Ramos (cell line): ENCODE data around the gene SERTAD1.
"Not testable (repeated sequence)": the region's sequence is repeated elsewhere in the genome, so short reads cannot be mapped to it uniquely, and the experiment has no call there.

Experiments used
- in situ Hi-C: fragments of 300-500 bp; cut with MboI; formaldehyde crosslinking; loops from one replicate; pipeline ENCODE4 v1.14.3; 2022; ENCODE audit warnings: low sequenced_read_pairs; ENCODE audit not compliant: unreplicated experiment

SERTAD1 gene

DNA sequence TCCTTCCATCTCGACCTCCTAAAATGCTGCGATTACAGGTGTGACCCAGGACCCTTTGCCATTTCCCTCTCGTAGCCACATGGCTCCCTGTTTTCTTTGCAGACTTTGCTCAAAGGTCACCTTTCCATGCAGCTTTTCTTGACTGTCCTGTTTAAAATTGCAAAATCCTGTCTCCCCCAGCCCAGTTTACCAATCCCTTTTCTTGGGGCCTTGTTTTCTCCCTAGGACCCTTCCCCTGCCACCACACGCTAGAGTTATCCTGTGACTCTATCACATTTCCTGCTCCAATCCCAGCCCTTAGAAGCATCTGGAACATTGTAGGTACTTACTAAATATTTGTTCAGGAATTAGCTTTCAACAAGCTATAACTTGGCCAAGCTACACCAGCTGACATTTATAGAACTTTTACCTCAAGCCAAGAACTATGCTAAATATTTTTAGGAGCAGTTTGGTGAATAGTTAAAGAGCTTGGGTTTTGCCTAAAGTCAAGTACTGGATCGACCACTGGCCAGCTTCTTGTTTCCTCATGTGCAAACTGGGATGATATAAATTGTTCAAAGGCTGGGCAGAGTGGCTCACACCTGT, 27.5 kb upstream of the SERTAD1 start:
- in situ Hi-C loops, result no loop called here

DNA sequence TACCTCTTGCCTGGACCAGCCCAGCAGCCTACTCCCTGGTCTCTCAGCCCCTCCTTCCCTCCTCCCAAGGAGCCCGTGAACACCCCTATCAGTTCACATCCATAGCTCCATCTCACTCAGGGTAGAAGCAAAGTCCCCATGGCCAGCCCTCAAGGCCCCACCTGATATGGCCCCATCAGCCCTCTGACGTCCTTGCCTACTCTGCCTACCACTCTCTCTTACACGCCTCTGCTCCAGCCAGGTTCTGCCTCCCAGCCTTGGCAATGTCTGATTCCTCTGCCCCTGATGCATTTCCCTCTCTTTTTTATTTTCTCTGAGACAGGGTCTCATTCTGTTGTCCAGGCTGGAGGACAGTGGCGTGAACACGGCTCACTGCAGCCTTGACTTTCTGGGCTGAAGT, 26.2 kb upstream of the SERTAD1 start:
- in situ Hi-C loops, result no loop called here

DNA sequence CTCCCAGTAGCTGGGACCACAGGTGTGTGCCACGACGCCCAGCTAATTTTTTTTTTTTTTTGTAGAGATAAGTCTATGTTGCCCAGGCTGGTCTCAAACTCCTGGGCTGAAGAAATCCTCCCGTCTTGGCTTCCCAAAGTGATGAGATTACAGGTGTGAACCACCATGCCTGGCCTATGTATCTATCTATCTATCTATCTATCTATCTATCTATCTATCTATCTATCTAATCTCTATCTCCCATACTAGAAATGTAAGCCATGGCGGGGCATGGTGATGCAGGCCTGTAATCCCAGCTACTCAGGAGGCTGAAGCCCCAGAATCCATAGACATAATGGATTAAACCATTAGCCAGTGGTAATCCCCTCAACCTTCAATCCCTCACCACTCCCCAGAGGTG, 24.9 kb upstream of the SERTAD1 start:
- in situ Hi-C loops, result no loop called here

GRCh38 chr19:40449506-40449905, 23.7 kb upstream of the SERTAD1 start:
- in situ Hi-C loops, result no loop called here

DNA sequence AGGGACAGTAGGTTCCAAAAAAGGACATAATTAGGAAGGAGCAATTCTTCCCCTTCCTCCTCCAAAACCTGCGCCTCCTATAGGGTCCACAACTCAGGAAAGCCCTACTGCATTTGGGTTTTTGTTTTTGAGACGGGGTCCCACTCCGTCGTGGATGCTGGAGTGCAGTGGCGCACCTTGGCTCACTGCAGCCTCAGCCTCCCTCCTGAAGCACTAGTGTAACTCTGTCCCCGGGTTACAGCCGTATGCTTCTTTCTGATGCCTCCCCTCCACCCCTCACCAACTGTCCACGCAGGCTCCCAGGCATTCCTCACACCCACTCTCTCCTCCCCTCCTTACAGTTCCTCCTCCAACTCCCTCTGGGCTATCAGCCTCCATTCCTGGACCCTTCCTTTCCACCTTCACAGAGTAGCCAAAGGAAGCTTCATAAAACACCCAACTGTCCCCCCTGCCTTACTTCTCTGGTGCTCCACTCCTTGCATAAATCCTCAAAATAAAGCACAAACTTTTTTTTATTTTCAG, 20.5 kb upstream of the SERTAD1 start:
- in situ Hi-C loops, result no loop called here

DNA sequence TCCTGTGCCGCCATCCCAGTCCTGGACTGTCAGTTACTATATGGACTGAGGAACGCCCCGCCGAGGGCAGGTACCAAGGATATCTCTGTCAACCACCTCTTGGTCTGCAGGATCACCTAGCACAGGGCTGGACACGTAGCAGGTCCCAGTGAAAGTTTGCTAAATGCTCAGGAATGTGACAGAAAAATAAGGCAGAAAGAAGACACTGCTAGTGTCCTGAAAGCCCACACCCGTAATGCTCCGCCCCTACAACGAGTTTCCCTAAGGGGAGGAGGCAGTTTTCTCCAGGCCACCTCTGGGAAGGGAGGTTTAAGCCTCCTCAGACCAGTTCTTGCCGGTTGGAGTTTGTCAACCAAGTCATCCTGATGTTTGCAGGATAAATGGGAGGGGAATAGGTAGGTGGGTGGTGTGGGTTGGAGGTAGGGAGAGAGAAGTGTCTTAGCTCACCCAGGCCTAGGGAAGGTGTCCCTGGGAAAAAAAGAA, 20.0 kb upstream of the SERTAD1 start:
- in situ Hi-C loops, result no loop called here

GRCh38 chr19:40444825-40445312, 19.1 kb upstream of the SERTAD1 start:
- in situ Hi-C loops, result no loop called here

- in situ Hi-C loops, result no loop called here
Measured at GRCh38 chr19:40444000-40444824, 18.4 kb upstream of the SERTAD1 start, which contains the start of gene SERTAD3. Gene SERTAD3 (minus strand): TSS chr19:40444335. CDS start chr19:40442080, 2,255 bp downstream.

- in situ Hi-C loops, result no loop called here
Measured at GRCh38 chr19:40443131-40443999, 17.6 kb upstream of the SERTAD1 start.

GRCh38 chr19:40442328-40443130, 16.7 kb upstream of the SERTAD1 start:
- in situ Hi-C loops, result no loop called here

DNA sequence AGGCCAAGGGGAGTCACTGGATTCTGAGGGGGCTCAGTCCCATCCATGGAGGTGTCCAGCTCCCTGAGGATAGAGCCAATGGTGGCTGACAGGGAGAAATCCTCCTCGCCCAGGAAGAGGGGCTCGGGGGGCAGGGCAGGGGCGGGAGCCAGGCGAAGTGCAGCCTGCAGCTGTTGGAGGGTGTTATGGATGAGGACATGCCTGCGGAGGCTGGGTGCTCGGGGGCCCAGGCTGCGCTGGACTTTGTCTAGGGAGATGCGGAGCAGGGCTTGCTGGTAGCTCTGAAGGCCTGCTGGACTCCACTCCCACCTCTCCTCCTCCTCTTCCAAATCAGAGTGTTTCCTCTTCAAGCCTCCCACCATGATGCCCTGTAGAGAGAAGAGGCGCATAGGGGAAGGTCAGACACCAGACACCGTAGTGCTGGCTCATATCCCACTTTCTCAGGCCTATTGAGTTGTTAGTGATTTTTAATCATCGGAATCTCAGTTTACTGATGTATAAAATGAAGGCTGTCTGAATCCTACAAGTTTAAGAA, 16.0 kb upstream of the SERTAD1 start:
- in situ Hi-C loops, result no loop called here

DNA sequence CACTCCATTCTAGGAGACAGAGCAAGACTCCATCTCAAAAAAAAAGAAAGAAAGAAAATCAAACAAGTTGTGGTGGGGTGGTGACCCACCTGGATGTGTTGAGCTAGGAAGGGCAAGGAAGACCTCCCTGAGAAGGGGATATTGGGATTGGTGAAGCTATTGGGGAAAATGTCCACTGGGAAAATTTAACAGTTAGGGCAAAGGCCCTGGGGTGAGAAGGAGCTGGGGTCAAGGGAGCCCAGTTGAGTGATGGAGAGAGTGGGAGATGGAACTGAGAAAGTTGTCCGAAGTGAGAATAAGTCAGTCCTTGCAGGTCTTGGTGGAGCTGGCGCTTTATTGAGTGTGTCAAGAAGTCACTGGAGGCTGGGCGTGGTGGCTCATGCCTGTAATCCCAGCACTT, 12.5 kb upstream of the SERTAD1 start:
- in situ Hi-C loops, result no loop called here

DNA sequence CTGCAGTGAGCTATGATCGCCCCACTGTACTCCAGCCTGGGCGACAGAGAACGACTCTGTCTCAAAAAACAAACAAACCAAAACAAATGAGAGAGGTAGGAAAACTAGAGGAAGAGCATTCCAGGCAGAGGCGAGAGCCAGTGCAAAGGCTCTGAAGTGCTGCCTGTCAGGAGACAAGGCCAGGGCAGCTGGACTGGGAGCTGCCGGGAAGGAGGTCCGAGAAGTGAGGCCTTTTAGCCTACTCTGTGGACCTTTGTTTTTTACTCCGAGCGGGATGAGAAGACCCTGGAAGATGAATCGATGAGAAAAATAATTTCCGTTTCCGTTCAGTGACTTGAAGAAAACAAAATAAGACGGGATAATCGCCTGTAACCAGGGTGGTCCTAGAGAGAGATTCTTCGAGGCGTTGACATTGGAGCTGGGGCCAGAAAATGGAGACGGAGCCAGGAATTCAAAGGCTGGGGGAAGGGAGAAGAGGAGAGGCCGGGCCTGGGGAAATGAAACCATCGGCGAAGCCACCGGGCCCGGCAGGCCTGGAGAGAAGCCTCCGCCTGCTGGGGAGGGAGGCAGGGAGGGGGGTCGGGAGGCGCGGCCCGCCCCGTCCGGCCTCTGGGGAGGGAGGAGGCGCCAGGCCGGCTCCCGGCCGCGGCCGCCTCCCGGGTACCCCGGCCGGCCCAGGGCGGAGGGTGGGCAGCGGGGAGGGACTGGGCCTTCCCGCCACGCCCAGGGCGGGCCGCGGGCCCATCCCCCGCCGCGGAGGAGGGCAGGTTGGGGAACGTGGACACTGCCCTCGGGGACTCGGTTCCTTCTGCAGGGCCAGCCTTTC, 7.8 kb upstream of the SERTAD1 start:
- in situ Hi-C loops, result no loop called here

DNA sequence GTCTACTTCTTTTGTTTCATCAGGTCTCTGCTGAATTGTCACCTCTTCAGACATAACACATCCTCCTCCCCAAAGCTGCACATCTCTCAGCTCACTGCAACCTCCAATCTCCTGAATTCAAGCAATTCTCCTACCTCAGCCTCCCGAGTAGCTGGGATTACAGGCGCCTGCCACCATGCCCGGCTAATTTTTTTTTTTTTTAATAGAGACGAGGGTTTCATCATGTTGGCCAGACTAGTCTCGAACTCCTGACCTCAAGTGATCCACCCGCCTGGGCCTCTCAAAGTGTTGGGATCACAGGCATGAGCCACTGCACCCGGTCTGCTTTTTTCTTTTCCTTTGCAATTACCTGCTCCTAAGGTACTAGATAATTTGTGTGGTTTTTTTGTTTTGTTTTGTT, 7.0 kb upstream of the SERTAD1 start:
- in situ Hi-C loops, result not testable (repeated sequence)

DNA sequence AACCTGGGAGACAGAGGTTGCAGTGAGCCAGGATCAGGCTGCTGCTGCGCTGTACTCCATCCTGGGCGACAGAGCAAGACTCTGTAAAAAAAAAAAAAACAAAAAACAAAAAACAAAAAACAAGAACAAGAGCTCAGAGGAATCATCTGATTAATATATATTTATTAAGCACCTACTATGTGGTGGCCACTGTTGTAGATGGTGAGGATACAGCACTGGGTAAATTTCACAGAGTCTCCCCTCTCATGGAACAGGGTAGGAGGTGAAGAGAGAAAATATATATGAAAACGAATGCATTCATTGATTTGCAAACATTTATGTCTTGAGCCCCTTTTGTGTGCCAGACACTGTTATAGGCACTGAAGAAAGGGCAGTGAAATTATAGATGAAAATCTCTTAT, 5.9 kb upstream of the SERTAD1 start:
- in situ Hi-C loops, result no loop called here

DNA sequence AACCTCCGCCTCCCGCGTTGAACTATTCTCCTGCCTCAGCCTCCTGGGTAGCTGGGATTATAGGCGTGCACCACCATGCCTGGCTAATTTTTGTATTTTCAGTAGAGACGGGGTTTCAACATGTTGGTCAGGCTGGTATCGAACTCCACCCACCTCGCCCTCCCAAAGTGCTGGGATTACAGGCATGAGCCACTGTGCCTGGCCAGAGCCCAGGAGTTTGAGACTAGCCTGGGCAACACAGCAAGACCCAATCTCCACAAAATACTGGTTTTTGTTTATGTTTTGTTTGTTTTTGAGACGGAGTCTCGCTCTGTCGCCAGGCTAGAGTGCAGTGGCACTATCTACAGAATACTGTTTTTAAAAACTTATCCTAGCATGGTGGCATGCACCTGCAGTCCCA, 4.5 kb upstream of the SERTAD1 start:
- in situ Hi-C loops, result not testable (repeated sequence)

- in situ Hi-C loops, result not testable (repeated sequence)
Measured at GRCh38 chr19:40428197-40428596, 2.4 kb upstream of the SERTAD1 start.

GRCh38 chr19:40424637-40425449, 949 bp downstream of the SERTAD1 start:
- in situ Hi-C loops, result no loop called here
